Measurements from ENCODE around the gene CRYL1.

DNA sequence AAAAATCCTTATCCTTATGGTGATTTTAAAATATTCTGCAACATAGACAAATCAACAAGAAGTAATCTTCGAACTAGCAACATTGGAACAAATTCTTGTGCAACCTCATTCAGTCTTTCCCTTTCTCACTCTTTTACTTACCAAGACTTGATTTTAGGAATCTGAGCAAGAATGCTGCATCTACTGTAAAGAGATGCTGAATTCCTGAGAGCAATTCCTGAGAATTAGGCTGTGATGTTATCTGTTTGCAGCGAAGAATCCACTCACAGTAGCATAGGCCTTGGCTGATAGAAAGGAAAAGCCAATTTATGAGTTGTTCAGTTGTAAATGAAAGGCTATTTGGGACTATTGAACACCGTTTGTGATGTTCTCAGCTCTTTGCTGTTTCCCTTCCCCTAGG lies 144.3 kb downstream of the CRYL1 start:
- TF ChIP-seq, protein P1, sequence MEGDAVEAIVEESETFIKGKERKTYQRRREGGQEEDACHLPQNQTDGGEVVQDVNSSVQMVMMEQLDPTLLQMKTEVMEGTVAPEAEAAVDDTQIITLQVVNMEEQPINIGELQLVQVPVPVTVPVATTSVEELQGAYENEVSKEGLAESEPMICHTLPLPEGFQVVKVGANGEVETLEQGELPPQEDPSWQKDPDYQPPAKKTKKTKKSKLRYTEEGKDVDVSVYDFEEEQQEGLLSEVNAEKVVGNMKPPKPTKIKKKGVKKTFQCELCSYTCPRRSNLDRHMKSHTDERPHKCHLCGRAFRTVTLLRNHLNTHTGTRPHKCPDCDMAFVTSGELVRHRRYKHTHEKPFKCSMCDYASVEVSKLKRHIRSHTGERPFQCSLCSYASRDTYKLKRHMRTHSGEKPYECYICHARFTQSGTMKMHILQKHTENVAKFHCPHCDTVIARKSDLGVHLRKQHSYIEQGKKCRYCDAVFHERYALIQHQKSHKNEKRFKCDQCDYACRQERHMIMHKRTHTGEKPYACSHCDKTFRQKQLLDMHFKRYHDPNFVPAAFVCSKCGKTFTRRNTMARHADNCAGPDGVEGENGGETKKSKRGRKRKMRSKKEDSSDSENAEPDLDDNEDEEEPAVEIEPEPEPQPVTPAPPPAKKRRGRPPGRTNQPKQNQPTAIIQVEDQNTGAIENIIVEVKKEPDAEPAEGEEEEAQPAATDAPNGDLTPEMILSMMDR (IDR thresholded peaks at IDR 0.05), result no peak
- no peak for TF ChIP-seq POLR2A (IDR thresholded peaks at IDR 0.05)

Data from breast epithelium (tissue), 3 donors.